Naive B cell (primary cell): ENCODE data around the gene CFAP97. TPM values are rescaled to one million over a fixed set of nuclear protein-coding genes. Genes with fewer than 3 reads are reported as not detected.

Source experiments
- ATAC-seq, 2 donors: fragments of 150-1000 bp; cut with Tn5 transposase; 2 replicates each; pipeline ENCODE4 v1.10.0; 2021; ENCODE audit warnings: low read depth in 2 of 2, mild to moderate bottlenecking in 2 of 2, moderate library complexity in 2 of 2
- DNase-seq: peaks from one replicate; pipeline ENCODE4 v3.0.0; 2022
- H3K27ac Mint-ChIP-seq, 6 donors: one replicate each; pipeline ENCODE4 v1.8.0; 2020 to 2022; ENCODE audit warnings: mild to moderate bottlenecking in 6 of 6, mixed read lengths in 6 of 6, moderate library complexity in 5 of 6, inconsistent platforms in 2 of 6
- H3K27me3 Mint-ChIP-seq, 3 donors: one replicate each; pipeline ENCODE4 v1.8.0; 2021 to 2022; ENCODE audit warnings: mixed read lengths in 3 of 3, mild to moderate bottlenecking in 1 of 3
- H3K36me3 Mint-ChIP-seq, 2 donors: one replicate each; pipeline ENCODE4 v1.8.0; 2020 to 2022; ENCODE audit warnings: mixed read lengths in 2 of 2, inconsistent platforms in 1 of 2, mild to moderate bottlenecking in 1 of 2
- H3K4me1 Mint-ChIP-seq, 3 donors: one replicate each; pipeline ENCODE4 v1.8.0; 2020 to 2022; ENCODE audit warnings: mixed read lengths in 3 of 3, inconsistent platforms in 1 of 3, mild to moderate bottlenecking in 1 of 3, moderate library complexity in 1 of 3
- H3K4me3 Mint-ChIP-seq, 8 donors: one replicate each; pipeline ENCODE4 v1.8.0; 2020 to 2022; ENCODE audit warnings: mild to moderate bottlenecking in 8 of 8, mixed read lengths in 8 of 8, moderate library complexity in 8 of 8, inconsistent platforms in 2 of 8
- H3K9me3 Mint-ChIP-seq, 7 donors: one replicate each; pipeline ENCODE4 v1.8.0; 2020 to 2022; ENCODE audit warnings: mixed read lengths in 7 of 7, mild to moderate bottlenecking in 5 of 7, inconsistent platforms in 2 of 7, moderate library complexity in 1 of 7
- polyA plus RNA-seq, 6 donors: library from polyadenylated mRNA; unstranded; fragments of 300-500 nt; fragmentation: Illumina TruSeq; gene quantifications; one replicate each; pipeline ENCODE4 v1.2.3, GENCODE V29; 2021; ENCODE audit warnings: low read depth in 6 of 6

The CFAP97 gene
- polyA plus RNA-seq, 6 donors from 2014 or later, result 77.4 to 97.8 (median 84.9) TPM

- H3K4me1 Mint-ChIP-seq, result peaks cover 6 to 14% (median 7%) of the 10 kb centered on the region in 3 donors
These were observed 20.0 kb downstream of the CFAP97 start for GRCh38 chr4:185183622-185184281.

GRCh38 chr4:185182239-185182638 is 21.6 kb downstream of the CFAP97 start:
- Mint-ChIP-seq H3K4me3 (no peak overlapping the region), H3K4me1 (peaks cover 4 to 17% (median 6%) of the 10 kb centered on the region in 3 donors), H3K27ac (peak overlapping the region in 1 of 6 donors; percentile 42), H3K9me3 (no peaks in the 10 kb centered on the region), H3K27me3 (no peaks in the 10 kb centered on the region), H3K36me3 (peaks cover 0 to 7% of the 10 kb centered on the region in 2 donors)
- no peak for ATAC-seq
- DNase-seq, result no peak

More at GRCh38 chr4:185183622-185184281, 20.0 kb downstream of the CFAP97 start:
- H3K4me3 Mint-ChIP-seq, result no peak overlapping the region
- H3K27me3 Mint-ChIP-seq, result no peaks in the 10 kb centered on the region
- H3K36me3 Mint-ChIP-seq, result peaks cover 0 to 10% of the 10 kb centered on the region in 2 donors
- ATAC-seq, result peak; percentile 71 to 76
- no peaks in the 10 kb centered on the region for H3K9me3 Mint-ChIP-seq
- no peak overlapping the region for H3K27ac Mint-ChIP-seq
- peak; percentile 61 for DNase-seq

- Mint-ChIP-seq H3K9me3 (no peaks in the 10 kb centered on the region), H3K36me3 (peaks cover 5 to 7% of the 10 kb centered on the region in 2 donors), H3K4me3 (no peak overlapping the region), H3K4me1 (peaks cover 4 to 6% (median 6%) of the 10 kb centered on the region in 3 donors), H3K27ac (no peak overlapping the region), H3K27me3 (no peaks in the 10 kb centered on the region)
- ATAC-seq, result no peak
- no peak for DNase-seq
These were observed 24.3 kb downstream of the CFAP97 start for GRCh38 chr4:185179488-185179887.

GRCh38 chr4:185171373-185172071 is 32.3 kb downstream of the CFAP97 start:
- H3K27ac Mint-ChIP-seq, result peak overlapping the region; percentile 0 to 89 (median 10)
- H3K4me1 Mint-ChIP-seq, result peaks cover 9 to 16% (median 10%) of the 10 kb centered on the region in 3 donors
- no peaks in the 10 kb centered on the region for H3K27me3 Mint-ChIP-seq
- peak overlapping the region in 6 of 8 donors; percentile 0 to 45 (median 2) for H3K4me3 Mint-ChIP-seq
- DNase-seq (no peak), ATAC-seq (peak; percentile 67 to 68)
- H3K36me3 Mint-ChIP-seq, result peaks cover 10 to 13% of the 10 kb centered on the region in 2 donors
- H3K9me3 Mint-ChIP-seq, result no peaks in the 10 kb centered on the region

GRCh38 chr4:185167234-185167633 is 36.6 kb downstream of the CFAP97 start:
- Mint-ChIP-seq H3K36me3 (peaks cover 8 to 15% of the 10 kb centered on the region in 2 donors), H3K9me3 (no peaks in the 10 kb centered on the region), H3K27me3 (no peaks in the 10 kb centered on the region), H3K4me1 (peaks cover 10 to 14% (median 12%) of the 10 kb centered on the region in 3 donors), H3K27ac (no peak overlapping the region), H3K4me3 (no peak overlapping the region)
- no peak for DNase-seq
- ATAC-seq, result no peak

- no peak for ATAC-seq
- Mint-ChIP-seq H3K27ac (peak overlapping the region in 1 of 6 donors; percentile 65), H3K4me3 (no peak overlapping the region), H3K9me3 (no peaks in the 10 kb centered on the region), H3K4me1 (peaks cover 0 to 7% (median 0%) of the 10 kb centered on the region in 3 donors), H3K27me3 (no peaks in the 10 kb centered on the region), H3K36me3 (peaks cover 8 to 27% of the 10 kb centered on the region in 2 donors)
- no peak for DNase-seq
These were observed 38.2 kb downstream of the CFAP97 start for GRCh38 chr4:185165605-185166063.

- H3K27ac Mint-ChIP-seq, result no peak overlapping the region
- no peaks in the 10 kb centered on the region for H3K9me3 Mint-ChIP-seq
- no peaks in the 10 kb centered on the region for H3K4me1 Mint-ChIP-seq
- H3K36me3 Mint-ChIP-seq, result peaks cover 0 to 15% of the 10 kb centered on the region in 2 donors
- no peak for ATAC-seq
- H3K27me3 Mint-ChIP-seq, result no peaks in the 10 kb centered on the region
- H3K4me3 Mint-ChIP-seq, result no peak overlapping the region
- DNase-seq, result no peak
These were observed 52.5 kb downstream of the CFAP97 start for GRCh38 chr4:185151296-185151695.

- no peak overlapping the region for H3K4me3 Mint-ChIP-seq
- peak overlapping the region in 1 of 6 donors; percentile 13 for H3K27ac Mint-ChIP-seq
- no peaks in the 10 kb centered on the region for H3K27me3 Mint-ChIP-seq
- no peaks in the 10 kb centered on the region for H3K9me3 Mint-ChIP-seq
- peaks cover 0 to 7% (median 0%) of the 10 kb centered on the region in 3 donors for H3K4me1 Mint-ChIP-seq
- H3K36me3 Mint-ChIP-seq, result peaks cover 0 to 15% of the 10 kb centered on the region in 2 donors
- no peak for ATAC-seq
- DNase-seq, result no peak
These were observed 54.4 kb downstream of the CFAP97 start for GRCh38 chr4:185149392-185149791.

- DNase-seq, result no peak
- H3K36me3 Mint-ChIP-seq, result no peaks in the 10 kb centered on the region
- no peaks in the 10 kb centered on the region for H3K27me3 Mint-ChIP-seq
- peak overlapping the region in 2 of 8 donors; percentile 61 to 86 for H3K4me3 Mint-ChIP-seq
- H3K27ac Mint-ChIP-seq, result peak overlapping the region in 1 of 6 donors; percentile 54
- peaks cover 8 to 19% (median 12%) of the 10 kb centered on the region in 3 donors for H3K4me1 Mint-ChIP-seq
- no peaks in the 10 kb centered on the region for H3K9me3 Mint-ChIP-seq
- ATAC-seq, result no peak
These were observed 58.2 kb downstream of the CFAP97 start for GRCh38 chr4:185145572-185145971.

- DNase-seq, result no peak
- ATAC-seq, result no peak
- Mint-ChIP-seq H3K9me3 (no peaks in the 10 kb centered on the region), H3K27me3 (peaks cover 0 to 2% (median 0%) of the 10 kb centered on the region in 3 donors), H3K36me3 (no peaks in the 10 kb centered on the region), H3K27ac (peak overlapping the region in 1 of 6 donors; percentile 37), H3K4me3 (peak overlapping the region in 7 of 8 donors; percentile 59 to 94 (median 76)), H3K4me1 (peaks cover 8 to 19% (median 12%) of the 10 kb centered on the region in 3 donors)
These were observed 59.1 kb downstream of the CFAP97 start for GRCh38 chr4:185144601-185145240.

GRCh38 chr4:185143601-185143969 is 60.2 kb downstream of the CFAP97 start:
- peak overlapping the region; percentile 84 to 96 (median 92) for H3K4me3 Mint-ChIP-seq
- H3K9me3 Mint-ChIP-seq, result no peaks in the 10 kb centered on the region
- peaks cover 8 to 19% (median 12%) of the 10 kb centered on the region in 3 donors for H3K4me1 Mint-ChIP-seq
- peak overlapping the region in 4 of 6 donors; percentile 49 to 88 (median 60) for H3K27ac Mint-ChIP-seq
- ATAC-seq (peak; percentile 13 to 14), DNase-seq (no peak)
- peaks cover 0 to 10% (median 3%) of the 10 kb centered on the region in 3 donors for H3K27me3 Mint-ChIP-seq
- H3K36me3 Mint-ChIP-seq, result no peaks in the 10 kb centered on the region

- no peaks in the 10 kb centered on the region for H3K36me3 Mint-ChIP-seq
- peak within 1 kb of the TSS; percentile 74 to 94 (median 89) for H3K27ac Mint-ChIP-seq
- ATAC-seq (peak; percentile 94), DNase-seq (peak; percentile 93)
- peaks cover 8 to 19% (median 12%) of the 10 kb centered on the region in 3 donors for H3K4me1 Mint-ChIP-seq
- H3K27me3 Mint-ChIP-seq, result peaks cover 4 to 14% (median 8%) of the 10 kb centered on the region in 3 donors
- H3K9me3 Mint-ChIP-seq, result no peaks in the 10 kb centered on the region
- H3K4me3 Mint-ChIP-seq, result peak within 1 kb of the TSS; percentile 84 to 97 (median 94)
These were observed 60.7 kb downstream of the CFAP97 start, which contains the start of gene SLC25A4 for GRCh38 chr4:185142912-185143600. TSS of gene SLC25A4 (plus strand) at chr4:185143266. CDS start at chr4:185143373, 107 bp downstream.

GRCh38 chr4:185142564-185142911 is 61.3 kb downstream of the CFAP97 start:
- Mint-ChIP-seq H3K27me3 (peaks cover 4 to 19% (median 13%) of the 10 kb centered on the region in 3 donors), H3K4me1 (peaks cover 8 to 19% (median 12%) of the 10 kb centered on the region in 3 donors), H3K36me3 (no peaks in the 10 kb centered on the region), H3K27ac (peak overlapping the region; percentile 74 to 94 (median 89)), H3K9me3 (no peaks in the 10 kb centered on the region), H3K4me3 (peak overlapping the region; percentile 84 to 97 (median 93))
- DNase-seq (no peak), ATAC-seq (peak; percentile 11)
